GM19193 (cell line): Measurements from ENCODE around the gene FAM76A.

ENCODE experiments used
- POLR2A ChIP-seq: IDR thresholded peaks from 4 replicates; pipeline ENCODE4 v1.6.1; 2011; ENCODE audit not compliant: insufficient read depth, insufficient read length; ENCODE audit errors: extremely low read depth

FAM76A gene

DNA sequence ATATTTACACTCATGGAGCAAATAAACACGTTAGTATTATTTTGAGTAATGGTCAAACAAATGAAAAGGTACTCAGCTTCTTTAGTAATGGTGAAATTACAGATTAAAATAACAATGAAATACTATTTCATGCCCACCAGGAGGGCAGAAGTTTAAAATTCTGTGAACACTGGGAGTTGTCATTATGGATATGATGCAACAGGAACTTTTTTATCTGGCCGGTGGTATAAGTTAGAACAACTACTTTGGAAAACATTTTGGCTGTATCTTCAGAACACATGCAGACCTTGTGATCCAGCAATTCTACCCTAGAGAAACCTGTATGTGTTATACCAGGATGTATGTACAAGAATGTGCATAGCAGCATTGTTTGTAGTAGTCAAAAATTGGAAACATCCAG lies 81.6 kb downstream of the FAM76A start:
- no peak for TF ChIP-seq POLR2A

DNA sequence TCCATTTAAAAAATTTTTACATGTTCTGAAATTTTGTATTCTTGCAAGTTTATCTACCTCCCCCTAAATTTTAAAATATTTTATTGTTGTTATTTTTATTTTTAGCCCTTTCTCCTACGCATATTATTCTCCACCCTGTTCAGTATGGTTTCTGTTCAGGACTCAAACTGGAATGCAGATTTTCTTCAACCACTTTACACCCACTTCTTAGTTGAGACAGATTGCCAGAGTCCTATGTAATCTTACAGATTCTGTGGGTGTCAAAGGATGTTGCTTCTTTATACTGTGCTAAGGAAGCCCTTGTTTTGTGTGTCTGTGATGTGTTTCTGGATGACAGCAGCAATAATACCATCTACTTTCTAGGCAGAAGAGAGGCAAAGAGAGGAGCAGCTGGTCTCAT lies 84.1 kb downstream of the FAM76A start:
- no peak for TF ChIP-seq POLR2A

DNA sequence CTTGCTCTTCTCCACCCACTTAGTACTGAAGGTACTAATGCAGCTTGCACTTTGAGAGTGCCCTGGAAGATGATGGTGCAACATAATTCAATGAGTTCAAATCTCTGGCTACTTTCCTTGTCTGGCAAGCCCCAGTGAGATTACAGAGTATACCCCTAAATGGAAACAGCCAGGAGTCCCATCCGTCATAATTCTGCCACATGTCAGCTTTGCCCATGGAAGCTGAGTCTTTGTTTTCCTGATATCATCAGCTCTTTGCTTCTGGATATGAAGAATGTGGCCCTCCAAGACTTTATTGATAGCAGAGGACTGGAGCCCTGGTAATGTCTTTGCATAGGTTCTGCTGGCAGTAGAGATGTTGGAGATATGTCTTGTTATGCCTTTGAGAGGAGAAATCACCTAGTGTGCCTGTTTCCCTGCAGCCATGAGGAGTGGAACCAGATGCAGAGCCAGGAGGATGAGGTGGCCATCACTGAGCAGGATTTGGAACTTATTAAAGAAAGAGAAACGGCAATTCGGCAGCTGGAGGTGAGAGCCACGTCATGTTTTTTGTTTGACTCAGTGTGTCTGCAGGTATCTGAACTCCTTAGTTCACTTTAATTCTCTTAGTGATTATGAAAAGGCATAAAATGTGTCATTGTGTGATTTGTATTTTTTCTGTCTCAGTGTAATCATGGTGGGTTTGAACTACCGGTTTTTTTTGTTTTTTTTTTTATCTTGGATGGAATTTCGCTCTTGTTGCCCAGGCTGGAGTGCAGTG lies 86.2 kb downstream of the FAM76A start:
- no peak for TF ChIP-seq POLR2A
